Adrenal gland (tissue), 5 donors: ENCODE measurements around the gene CD46.

ENCODE experiments used
- CTCF ChIP-seq, 6 experiments: fragments of 450-650 bp in 4 of 6; fragments of 200-600 bp in 2 of 6; sonication (generic) in 1 of 6; IDR thresholded peaks; 1 replicate in 5 of 6; 2 replicates in 1 of 6; pipeline versions ENCODE4 v1.5.1 to v1.8.0; 2016 to 2021; ENCODE audit warnings: antibody characterized with exemption in 6 of 6, mild to moderate bottlenecking in 2 of 6, moderate library complexity in 1 of 6
- POLR2A ChIP-seq, 2 donors: fragments of 450-650 bp; IDR thresholded peaks; one replicate each; pipeline ENCODE4 v1.6.1; 2017; ENCODE audit warnings: antibody characterized with exemption in 2 of 2, mild to moderate bottlenecking in 2 of 2, moderate library complexity in 1 of 2
- donor health status: DM: no; HTN: no; CAD: no.

- peak in 1 of 2 donors; percentile 1 for TF ChIP-seq POLR2A (IDR thresholded peaks at IDR 0.05)
- no peak for TF ChIP-seq CTCF (IDR thresholded peaks at IDR 0.05)
Observed at GRCh38 chr1:207753611-207754010, 1.8 kb downstream of the CD46 start.
